Liver (tissue), 9 donors: ENCODE results near the gene CAMSAP2. TPM values are rescaled to one million over a fixed set of nuclear protein-coding genes. Genes with fewer than 3 reads are reported as not detected.

Source experiments
- DNase-seq: peaks from one replicate; pipeline ENCODE4 v3.0.0-alpha.2; 2017; ENCODE audit warnings: low spot score
- H3K27ac ChIP-seq, 2 donors: one replicate each; pipeline ENCODE4 v1.7.0; 2013; ENCODE audit warnings: inconsistent platforms in 2 of 2, low read length in 2 of 2, control low read depth in 1 of 2, low read depth in 1 of 2, mild to moderate bottlenecking in 1 of 2
- H3K27me3 ChIP-seq, 4 donors: one replicate each; pipeline versions ENCODE4 v1.6.1 to v1.7.0; 2013; ENCODE audit warnings: low read length in 3 of 4, inconsistent platforms in 1 of 4, mild to moderate bottlenecking in 1 of 4, moderate library complexity in 1 of 4; ENCODE audit not compliant: control insufficient read depth in 4 of 4, insufficient read depth in 4 of 4
- H3K36me3 ChIP-seq, 4 donors: one replicate each; pipeline versions ENCODE4 v1.6.1 to v1.7.0; 2013; ENCODE audit warnings: low read length in 3 of 4, mild to moderate bottlenecking in 3 of 4, low read depth in 1 of 4, moderate library complexity in 1 of 4; ENCODE audit not compliant: control insufficient read depth in 4 of 4, insufficient read depth in 3 of 4
- H3K4me1 ChIP-seq, 4 donors: one replicate each; pipeline versions ENCODE4 v1.6.1 to v1.7.0; 2013; ENCODE audit warnings: low read length in 3 of 4, mild to moderate bottlenecking in 3 of 4, moderate library complexity in 1 of 4; ENCODE audit not compliant: control insufficient read depth in 4 of 4, insufficient read depth in 4 of 4
- H3K4me3 ChIP-seq, 3 donors: one replicate each; pipeline versions ENCODE4 v1.6.1 to v1.7.0; 2013; ENCODE audit warnings: low read length in 3 of 3, control low read depth in 1 of 3, low read depth in 1 of 3, mild to moderate bottlenecking in 1 of 3
- H3K9ac ChIP-seq, 2 donors: one replicate each; pipeline ENCODE4 v1.7.0; 2013; ENCODE audit warnings: low read length in 2 of 2, mild to moderate bottlenecking in 2 of 2, moderate library complexity in 2 of 2, control low read depth in 1 of 2, low read depth in 1 of 2
- H3K9me3 ChIP-seq, 4 donors: one replicate each; pipeline versions ENCODE4 v1.6.1 to v1.7.0; 2013; ENCODE audit warnings: low read length in 3 of 4; ENCODE audit not compliant: control insufficient read depth in 4 of 4
- CTCF ChIP-seq: fragments of 150-350 bp; IDR thresholded peaks from 2 replicates; pipeline ENCODE4 v1.5.1; 2017; ENCODE audit warnings: improper control_type of control experiment, low read depth, low read length; ENCODE audit not compliant: missing input control
- EGR1 ChIP-seq, 2 donors: IDR thresholded peaks; 2 replicates each; pipeline ENCODE4 v1.6.1; 2016 to 2018; ENCODE audit warnings: antibody characterized with exemption in 2 of 2, low read depth in 2 of 2
- FOXA1 ChIP-seq: IDR thresholded peaks from 2 replicates; pipeline ENCODE4 v1.6.1; 2016; ENCODE audit warnings: antibody characterized with exemption
- FOXA2 ChIP-seq: IDR thresholded peaks from 2 replicates; pipeline ENCODE4 v1.6.1; 2016; ENCODE audit warnings: antibody characterized with exemption
- HNF4A ChIP-seq, 2 donors: conservative IDR thresholded peaks; 2 replicates each; pipeline ENCODE4 v1.6.1; 2016; ENCODE audit warnings: antibody characterized with exemption in 2 of 2, mild to moderate bottlenecking in 2 of 2
- HNF4G ChIP-seq: IDR thresholded peaks from 2 replicates; pipeline ENCODE4 v1.6.1; 2016; ENCODE audit warnings: antibody characterized with exemption
- JUND ChIP-seq, 2 donors: IDR thresholded peaks; 2 replicates each; pipeline ENCODE4 v1.6.1; 2016; ENCODE audit warnings: antibody characterized with exemption in 2 of 2
- MAX ChIP-seq: IDR thresholded peaks from 2 replicates; pipeline ENCODE4 v1.6.1; 2016; ENCODE audit warnings: antibody characterized with exemption
- NR2F2 ChIP-seq: IDR thresholded peaks from 2 replicates; pipeline ENCODE4 v1.6.1; 2016; ENCODE audit warnings: antibody characterized with exemption
- RAD21 ChIP-seq, 2 donors: IDR thresholded peaks; 2 replicates each; pipeline ENCODE4 v1.6.1; 2016; ENCODE audit warnings: antibody characterized with exemption in 2 of 2, mild to moderate bottlenecking in 2 of 2
- RXRA ChIP-seq, 2 donors: IDR thresholded peaks; 2 replicates each; pipeline ENCODE4 v1.6.1; 2017 to 2018; ENCODE audit warnings: antibody characterized with exemption in 2 of 2, mild to moderate bottlenecking in 1 of 2
- SP1 ChIP-seq: IDR thresholded peaks from 2 replicates; pipeline ENCODE4 v1.6.1; 2018; ENCODE audit warnings: antibody characterized with exemption, mild to moderate bottlenecking
- TAF1 ChIP-seq: conservative IDR thresholded peaks from 2 replicates; pipeline ENCODE4 v1.6.1; 2016; ENCODE audit warnings: antibody characterized with exemption, mild to moderate bottlenecking
- YY1 ChIP-seq: IDR thresholded peaks from 2 replicates; pipeline ENCODE4 v1.6.1; 2016; ENCODE audit warnings: antibody characterized with exemption, mild to moderate bottlenecking
- WGBS: extraction: QIAGEN DNeasy Blood & Tissue Kit; methylation state at CpG from one replicate; pipeline ENCODE4 v1.1.7; 2013; 5-methylcytosine and 5-hydroxymethylcytosine counted together
- polyA plus RNA-seq, 2 donors: library from polyadenylated mRNA; stranded (reverse) in 1 of 2; unstranded in 1 of 2; fragments of 200-250 nt in 1 of 2; fragments of >200 nt in 1 of 2; fragmentation: Nextera tagmentation in 1 of 2; extraction: Ambion mirVana in 1 of 2; gene quantifications; one replicate each; pipeline versions ENCODE4 v1.2.1 to v1.2.3, GENCODE V29; 2013 to 2015
- total RNA-seq, 2 donors: library from RNA; depleted of rRNA; stranded (reverse); fragments of >200 nt; gene quantifications; one replicate each; pipeline ENCODE4 v1.2.3, GENCODE V29; 2014
- TF ChIP-seq, protein P1 (sequence below): IDR thresholded peaks from 2 replicates; pipeline ENCODE4 v1.6.1; 2016; ENCODE audit warnings: antibody characterized with exemption, mild to moderate bottlenecking
- TF ChIP-seq, protein P2 (sequence below): IDR thresholded peaks from 2 replicates; pipeline ENCODE4 v1.6.1; 2016; ENCODE audit warnings: antibody characterized with exemption
- TF ChIP-seq, protein P3 (sequence below): IDR thresholded peaks from 2 replicates; pipeline ENCODE4 v1.6.1; 2016; ENCODE audit warnings: antibody characterized with exemption
- donor health status: healthy.
- donor health status: healthy.
- donor health status: healthy.
- donor health status: healthy.
- donor health status: healthy.

The CAMSAP2 gene
- total and polyA plus RNA-seq, 4 donors, result 1.9 to 8.6 (median 3.5) TPM

DNA sequence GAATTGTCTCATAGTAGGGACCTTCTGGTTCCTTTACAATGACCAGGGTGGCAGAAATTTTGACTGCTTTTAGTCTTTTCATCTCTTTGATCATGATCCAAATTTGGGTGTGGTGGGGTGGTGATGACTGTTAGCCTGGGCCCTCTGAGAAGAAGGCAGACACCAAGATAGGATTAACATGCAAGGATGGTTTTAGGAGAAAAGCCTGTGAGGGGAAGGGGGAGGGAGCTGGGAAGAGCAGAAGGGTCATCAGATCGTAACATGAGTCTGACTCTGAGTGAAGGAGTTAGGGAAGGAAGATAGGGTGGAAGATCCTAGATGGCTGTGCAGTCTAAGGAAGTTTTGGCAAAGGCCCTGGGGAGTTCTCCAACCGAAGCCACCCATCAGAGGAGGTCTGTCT lies 28.5 kb upstream of the CAMSAP2 start:
- Histone ChIP-seq H3K27ac (no peak overlapping the region), H3K36me3 (no peaks in the 10 kb centered on the region), H3K9ac (no peak overlapping the region), H3K4me3 (no peak overlapping the region), H3K9me3 (no peaks in the 10 kb centered on the region), H3K4me1 (no peaks in the 10 kb centered on the region), H3K27me3 (no peaks in the 10 kb centered on the region)
- TF ChIP-seq JUND (IDR thresholded peaks at IDR 0.05) (no peak), NR2F2 (no peak), HNF4G (no peak), HNF4A (conservative IDR thresholded peaks at IDR 0.05) (no peak), MAX (no peak), FOXA1 (no peak), CTCF (no peak), RAD21 (IDR thresholded peaks at IDR 0.05) (no peak), YY1 (no peak), FOXA2 (no peak)
- TF ChIP-seq, protein P1, sequence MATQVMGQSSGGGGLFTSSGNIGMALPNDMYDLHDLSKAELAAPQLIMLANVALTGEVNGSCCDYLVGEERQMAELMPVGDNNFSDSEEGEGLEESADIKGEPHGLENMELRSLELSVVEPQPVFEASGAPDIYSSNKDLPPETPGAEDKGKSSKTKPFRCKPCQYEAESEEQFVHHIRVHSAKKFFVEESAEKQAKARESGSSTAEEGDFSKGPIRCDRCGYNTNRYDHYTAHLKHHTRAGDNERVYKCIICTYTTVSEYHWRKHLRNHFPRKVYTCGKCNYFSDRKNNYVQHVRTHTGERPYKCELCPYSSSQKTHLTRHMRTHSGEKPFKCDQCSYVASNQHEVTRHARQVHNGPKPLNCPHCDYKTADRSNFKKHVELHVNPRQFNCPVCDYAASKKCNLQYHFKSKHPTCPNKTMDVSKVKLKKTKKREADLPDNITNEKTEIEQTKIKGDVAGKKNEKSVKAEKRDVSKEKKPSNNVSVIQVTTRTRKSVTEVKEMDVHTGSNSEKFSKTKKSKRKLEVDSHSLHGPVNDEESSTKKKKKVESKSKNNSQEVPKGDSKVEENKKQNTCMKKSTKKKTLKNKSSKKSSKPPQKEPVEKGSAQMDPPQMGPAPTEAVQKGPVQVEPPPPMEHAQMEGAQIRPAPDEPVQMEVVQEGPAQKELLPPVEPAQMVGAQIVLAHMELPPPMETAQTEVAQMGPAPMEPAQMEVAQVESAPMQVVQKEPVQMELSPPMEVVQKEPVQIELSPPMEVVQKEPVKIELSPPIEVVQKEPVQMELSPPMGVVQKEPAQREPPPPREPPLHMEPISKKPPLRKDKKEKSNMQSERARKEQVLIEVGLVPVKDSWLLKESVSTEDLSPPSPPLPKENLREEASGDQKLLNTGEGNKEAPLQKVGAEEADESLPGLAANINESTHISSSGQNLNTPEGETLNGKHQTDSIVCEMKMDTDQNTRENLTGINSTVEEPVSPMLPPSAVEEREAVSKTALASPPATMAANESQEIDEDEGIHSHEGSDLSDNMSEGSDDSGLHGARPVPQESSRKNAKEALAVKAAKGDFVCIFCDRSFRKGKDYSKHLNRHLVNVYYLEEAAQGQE, result no peak
- TF ChIP-seq, protein P2, sequence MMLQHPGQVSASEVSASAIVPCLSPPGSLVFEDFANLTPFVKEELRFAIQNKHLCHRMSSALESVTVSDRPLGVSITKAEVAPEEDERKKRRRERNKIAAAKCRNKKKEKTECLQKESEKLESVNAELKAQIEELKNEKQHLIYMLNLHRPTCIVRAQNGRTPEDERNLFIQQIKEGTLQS, result no peak
- 89% methylated on average over 2 of the region's 2 CpGs for WGBS
- no peak for DNase-seq

DNA sequence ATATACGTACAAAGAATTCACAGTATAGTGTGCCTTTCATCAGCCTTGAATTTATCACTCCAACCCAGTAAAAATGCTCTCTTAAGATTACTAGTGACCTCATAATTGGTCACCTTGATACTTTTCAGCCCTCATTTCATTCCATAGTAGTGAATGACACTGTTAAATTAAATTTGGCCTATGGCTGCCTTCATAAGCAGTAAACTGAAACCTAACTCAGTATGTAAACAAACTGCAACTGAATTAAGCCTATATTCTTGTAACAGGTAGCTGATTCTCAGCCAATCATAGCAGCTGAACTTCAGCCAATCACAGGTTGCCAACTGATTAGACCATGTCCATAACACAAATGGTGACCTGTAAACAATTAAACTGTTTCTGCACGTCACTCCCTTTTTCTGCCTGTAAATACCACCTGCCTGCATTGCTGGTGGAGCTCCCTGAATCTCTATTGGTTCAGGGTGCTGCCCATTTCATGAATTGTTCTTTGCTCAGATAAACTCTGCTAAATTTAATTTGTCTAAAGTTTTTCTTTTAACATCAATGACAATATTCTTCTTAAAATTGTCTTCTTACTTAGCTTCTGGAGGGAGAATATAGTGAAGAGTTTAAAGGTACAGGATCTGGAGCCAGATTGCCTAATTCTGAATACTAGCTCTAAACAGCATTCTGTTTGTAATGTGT lies 24.0 kb upstream of the CAMSAP2 start:
- TF ChIP-seq FOXA2 (no peak), NR2F2 (no peak), TAF1 (no peak), HNF4A (conservative IDR thresholded peaks at IDR 0.05) (no peak), CTCF (no peak), EGR1 (IDR thresholded peaks at IDR 0.05; ENCODE audit: low read depth in 2 of 2) (no peak), RAD21 (IDR thresholded peaks at IDR 0.05) (no peak), HNF4G (no peak), FOXA1 (no peak), JUND (IDR thresholded peaks at IDR 0.05) (no peak), RXRA (IDR thresholded peaks at IDR 0.05) (no peak), YY1 (no peak), MAX (no peak), SP1 (no peak)
- TF ChIP-seq, protein P1, result no peak
- TF ChIP-seq, protein P3, sequence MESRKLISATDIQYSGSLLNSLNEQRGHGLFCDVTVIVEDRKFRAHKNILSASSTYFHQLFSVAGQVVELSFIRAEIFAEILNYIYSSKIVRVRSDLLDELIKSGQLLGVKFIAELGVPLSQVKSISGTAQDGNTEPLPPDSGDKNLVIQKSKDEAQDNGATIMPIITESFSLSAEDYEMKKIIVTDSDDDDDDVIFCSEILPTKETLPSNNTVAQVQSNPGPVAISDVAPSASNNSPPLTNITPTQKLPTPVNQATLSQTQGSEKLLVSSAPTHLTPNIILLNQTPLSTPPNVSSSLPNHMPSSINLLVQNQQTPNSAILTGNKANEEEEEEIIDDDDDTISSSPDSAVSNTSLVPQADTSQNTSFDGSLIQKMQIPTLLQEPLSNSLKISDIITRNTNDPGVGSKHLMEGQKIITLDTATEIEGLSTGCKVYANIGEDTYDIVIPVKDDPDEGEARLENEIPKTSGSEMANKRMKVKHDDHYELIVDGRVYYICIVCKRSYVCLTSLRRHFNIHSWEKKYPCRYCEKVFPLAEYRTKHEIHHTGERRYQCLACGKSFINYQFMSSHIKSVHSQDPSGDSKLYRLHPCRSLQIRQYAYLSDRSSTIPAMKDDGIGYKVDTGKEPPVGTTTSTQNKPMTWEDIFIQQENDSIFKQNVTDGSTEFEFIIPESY, result no peak
- no peak overlapping the region for H3K9ac ChIP-seq
- WGBS, result 84% methylated on average over 2 of the region's 2 CpGs

More for the DNA sequence above, 24.0 kb upstream of the CAMSAP2 start:
- Histone ChIP-seq H3K9me3 (no peaks in the 10 kb centered on the region), H3K27me3 (no peaks in the 10 kb centered on the region), H3K4me1 (no peaks in the 10 kb centered on the region), H3K27ac (no peak overlapping the region), H3K36me3 (no peaks in the 10 kb centered on the region), H3K4me3 (no peak overlapping the region)
- no peak for DNase-seq
